ENCODE results near the gene ADTRP.

Gene ADTRP, protein sequence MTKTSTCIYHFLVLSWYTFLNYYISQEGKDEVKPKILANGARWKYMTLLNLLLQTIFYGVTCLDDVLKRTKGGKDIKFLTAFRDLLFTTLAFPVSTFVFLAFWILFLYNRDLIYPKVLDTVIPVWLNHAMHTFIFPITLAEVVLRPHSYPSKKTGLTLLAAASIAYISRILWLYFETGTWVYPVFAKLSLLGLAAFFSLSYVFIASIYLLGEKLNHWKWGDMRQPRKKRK

GRCh38 chr6:11778648-11779328, at the start of gene ADTRP:
Gene ADTRP (minus strand): TSS chr6:11778803. CDS start chr6:11778759, 44 bp downstream.
- DNase-seq = no peak

GRCh38 chr6:11826779-11827178, 48.2 kb upstream of the ADTRP start:
- no peak for DNase-seq

DNA sequence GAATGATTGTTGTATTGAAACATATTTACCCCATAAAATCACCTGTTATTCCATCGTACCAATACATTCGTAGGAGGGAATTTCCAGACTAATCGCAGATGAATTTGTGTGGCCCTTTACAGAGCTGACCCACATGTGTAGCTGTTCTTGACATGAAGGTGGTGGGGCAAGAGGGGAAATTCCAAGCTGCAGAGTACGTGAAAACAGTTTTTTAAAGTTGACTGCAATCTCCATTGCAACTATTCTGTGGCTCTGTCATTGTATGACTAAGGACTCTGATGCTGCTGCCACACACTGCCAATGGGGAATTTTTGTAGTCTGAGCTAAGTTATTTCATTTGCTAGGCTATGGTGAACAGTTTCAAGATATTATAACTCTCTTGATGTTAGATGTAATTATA, 46.4 kb upstream of the ADTRP start:
- DNase-seq = no peak

DNA sequence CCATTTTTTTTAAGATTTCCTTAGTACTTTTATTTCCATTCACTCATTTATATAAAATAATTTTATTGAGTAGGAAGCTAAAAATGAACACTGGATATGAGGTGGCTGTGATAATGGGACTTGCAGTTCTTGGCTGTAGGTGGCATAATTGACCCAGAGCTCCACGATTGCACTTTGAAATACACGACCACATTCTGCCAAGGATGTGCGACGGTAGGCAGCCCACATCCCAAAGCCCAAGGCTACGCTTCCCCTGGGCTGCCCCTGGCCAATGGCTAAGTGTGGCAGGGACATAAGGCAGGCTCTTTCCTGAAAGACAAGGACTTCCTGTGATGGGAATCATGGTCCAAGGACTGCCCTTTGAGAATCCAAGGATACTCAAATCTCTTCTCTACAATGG, 43.7 kb upstream of the ADTRP start:
- DNase-seq = no peak

- no peak for DNase-seq
Observed at GRCh38 chr6:11821781-11822180, 43.2 kb upstream of the ADTRP start.

- no peak for DNase-seq
Observed at GRCh38 chr6:11820821-11821220, 42.2 kb upstream of the ADTRP start.

DNA sequence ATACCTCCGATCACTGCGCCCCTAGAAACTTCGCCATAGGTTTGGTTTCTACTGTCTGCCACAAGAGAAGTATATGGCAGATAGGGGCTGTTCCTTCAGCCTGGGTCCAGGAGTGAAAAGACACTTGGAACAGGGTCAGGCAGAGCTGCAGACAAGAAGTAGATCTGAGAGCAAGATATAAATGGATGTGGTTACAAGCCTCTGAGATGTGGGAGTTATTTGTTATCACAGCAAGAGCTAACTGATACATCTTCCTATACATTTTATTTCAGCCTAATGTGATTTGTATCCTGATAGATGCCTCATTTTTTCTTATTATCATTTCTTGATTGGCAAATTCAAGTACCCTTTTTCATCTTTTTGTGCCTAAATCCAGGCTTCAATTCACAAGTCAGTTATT, 40.9 kb upstream of the ADTRP start:
- no peak for DNase-seq

- DNase-seq = no peak
Observed at GRCh38 chr6:11815231-11815630, 36.6 kb upstream of the ADTRP start.

DNA sequence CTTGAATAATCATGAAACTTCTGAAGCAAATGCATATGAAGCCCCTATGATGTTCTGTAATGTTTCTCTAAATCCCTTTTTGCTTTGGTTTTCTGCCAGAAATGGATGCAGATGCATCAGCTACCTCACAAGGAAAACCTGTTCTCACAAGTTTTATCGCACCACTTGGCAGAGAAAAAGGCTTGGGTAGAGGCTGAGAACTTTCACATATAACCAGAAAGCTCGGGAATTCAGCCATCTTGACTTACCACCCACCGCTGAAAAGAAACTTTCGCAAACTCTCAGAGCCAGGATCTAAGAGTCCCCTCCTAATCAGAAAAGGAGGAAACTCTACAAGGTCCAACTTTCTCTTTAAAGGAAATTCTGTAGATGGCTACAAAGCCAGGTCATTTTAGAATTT, 36.2 kb upstream of the ADTRP start:
- no peak for DNase-seq

DNA sequence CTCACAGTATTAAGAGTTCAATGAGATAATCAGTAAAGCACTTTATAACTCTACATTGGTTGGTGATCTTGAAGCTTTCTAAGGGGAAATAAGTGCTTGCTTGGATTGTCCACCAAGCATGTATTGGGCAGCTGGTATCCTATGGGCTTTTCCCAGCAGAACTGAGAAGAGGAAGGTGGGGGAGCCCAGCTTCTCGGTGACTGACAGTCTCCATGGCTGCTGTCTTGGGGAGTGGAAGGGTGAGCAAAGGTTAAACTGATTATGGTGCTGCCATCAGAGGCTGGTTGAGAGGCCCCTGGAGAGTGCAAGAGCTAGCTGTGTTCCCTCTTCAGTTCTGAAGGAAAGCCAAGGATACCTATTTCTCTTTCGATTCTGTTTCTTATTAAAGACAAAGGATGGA, 35.5 kb upstream of the ADTRP start:
- DNase-seq = no peak

DNA sequence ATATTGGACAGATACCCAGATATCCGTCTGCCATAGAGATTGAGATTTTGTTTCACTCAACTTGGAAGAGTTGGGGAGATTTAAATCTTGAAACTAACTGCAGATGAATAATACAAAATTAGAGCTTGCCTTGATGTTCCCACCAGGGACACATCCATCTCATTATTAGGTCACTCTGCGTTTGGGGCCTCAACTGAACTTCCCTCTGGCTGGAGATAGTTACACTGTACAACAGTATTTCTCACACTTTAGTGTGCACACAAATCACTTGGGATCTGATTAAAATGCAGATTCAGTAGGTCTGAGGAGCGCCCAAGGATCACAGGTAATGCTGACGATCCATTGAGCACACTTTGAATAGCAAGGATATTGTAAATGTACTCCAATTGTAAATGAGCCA, 35.0 kb upstream of the ADTRP start:
- DNase-seq = no peak

- DNase-seq = no peak
Observed at GRCh38 chr6:11812951-11813350, 34.3 kb upstream of the ADTRP start.

- no peak for DNase-seq
Observed at GRCh38 chr6:11812439-11812838, 33.8 kb upstream of the ADTRP start.

DNA sequence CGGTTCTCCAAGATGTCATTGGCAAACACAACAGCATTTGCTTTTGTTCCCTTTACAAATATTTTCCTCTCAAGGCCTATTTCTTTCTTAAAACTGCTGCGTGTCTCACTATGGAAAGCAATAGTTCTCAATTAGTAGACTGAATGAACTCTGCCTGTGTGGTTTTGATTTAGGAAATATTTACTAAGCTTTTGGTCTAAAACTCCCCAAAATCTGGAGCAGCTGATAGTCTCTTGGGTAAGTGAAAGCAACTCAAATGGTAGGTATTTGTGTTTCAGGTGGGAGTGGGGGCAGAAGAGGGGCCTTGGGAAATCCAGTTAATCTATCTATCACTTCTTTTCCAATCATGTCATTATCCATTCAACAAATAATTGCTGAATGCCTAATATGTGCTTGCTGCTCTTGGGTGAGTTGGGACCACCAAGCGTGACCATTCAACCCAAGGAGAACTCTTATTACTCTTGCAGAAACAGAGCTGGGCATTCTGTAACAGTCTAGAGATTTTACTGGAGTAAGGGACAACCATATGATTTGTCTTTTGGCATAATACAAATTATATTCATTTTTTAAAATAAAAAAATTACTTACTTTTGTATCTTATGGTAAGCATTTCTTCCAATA, 33.2 kb upstream of the ADTRP start:
- no peak for DNase-seq

DNA sequence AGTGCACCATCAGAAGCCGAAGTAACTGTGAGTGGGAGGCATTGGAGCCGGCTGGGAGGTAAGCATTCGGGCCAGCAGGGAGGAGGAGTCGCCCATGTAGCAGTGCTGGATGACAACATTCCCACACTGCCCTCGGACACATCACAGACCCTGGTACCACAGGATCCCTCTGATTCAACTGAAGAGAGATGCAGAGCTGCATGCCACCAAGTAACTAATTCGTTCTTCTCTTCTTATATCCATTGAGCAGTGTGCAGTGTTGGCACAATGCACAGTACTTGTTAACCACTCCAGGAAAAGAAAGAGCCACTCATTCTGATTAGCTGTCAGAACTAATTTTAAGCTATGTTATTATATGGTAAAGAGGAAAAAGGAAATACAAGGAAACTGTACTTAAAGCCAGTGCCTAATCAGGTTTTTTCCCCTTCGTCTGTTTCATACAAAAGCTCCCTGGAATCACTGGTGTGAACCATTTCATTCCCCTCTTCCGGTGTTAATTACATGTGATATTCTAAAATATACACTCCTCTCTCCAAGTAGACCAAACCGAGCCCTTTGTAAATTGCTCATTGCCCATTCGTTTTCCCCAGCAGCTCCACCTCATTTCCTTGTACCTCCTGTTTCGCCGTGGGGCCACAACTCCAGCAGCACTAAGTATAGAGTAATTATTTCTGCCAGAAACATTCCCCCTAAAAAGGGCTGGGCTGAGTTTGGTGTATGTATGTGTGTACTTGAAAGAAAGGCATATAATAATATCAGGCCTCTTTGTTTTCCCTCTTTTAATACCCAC, 32.4 kb upstream of the ADTRP start:
- DNase-seq = no peak

GRCh38 chr6:11810039-11810541, 31.5 kb upstream of the ADTRP start:
- no peak for DNase-seq

DNA sequence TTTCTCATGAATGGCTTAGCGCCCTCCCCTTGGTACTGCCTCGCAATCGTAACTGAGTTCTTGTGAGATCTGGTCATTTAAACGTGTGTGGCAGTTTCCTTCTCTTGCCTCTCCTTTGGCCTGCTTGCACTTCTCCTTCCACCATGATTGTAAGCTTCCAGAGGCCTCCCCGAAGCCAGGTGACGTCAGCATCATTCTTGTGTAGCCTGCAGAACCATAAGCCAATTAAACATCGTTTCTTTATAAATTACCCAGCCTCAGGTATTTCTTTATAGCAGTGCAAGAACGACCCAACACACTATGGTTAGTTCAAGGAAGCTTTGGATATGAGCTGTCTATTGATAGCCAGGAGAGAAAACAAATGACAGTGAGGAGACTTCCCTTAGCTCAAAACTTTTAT, 29.5 kb upstream of the ADTRP start:
- no peak for DNase-seq

- no peak for DNase-seq
Observed at GRCh38 chr6:11806561-11807317, 28.1 kb upstream of the ADTRP start.

GRCh38 chr6:11805259-11806053, 26.9 kb upstream of the ADTRP start:
- DNase-seq = no peak

GRCh38 chr6:11804701-11805100, 26.1 kb upstream of the ADTRP start:
- no peak for DNase-seq

DNA sequence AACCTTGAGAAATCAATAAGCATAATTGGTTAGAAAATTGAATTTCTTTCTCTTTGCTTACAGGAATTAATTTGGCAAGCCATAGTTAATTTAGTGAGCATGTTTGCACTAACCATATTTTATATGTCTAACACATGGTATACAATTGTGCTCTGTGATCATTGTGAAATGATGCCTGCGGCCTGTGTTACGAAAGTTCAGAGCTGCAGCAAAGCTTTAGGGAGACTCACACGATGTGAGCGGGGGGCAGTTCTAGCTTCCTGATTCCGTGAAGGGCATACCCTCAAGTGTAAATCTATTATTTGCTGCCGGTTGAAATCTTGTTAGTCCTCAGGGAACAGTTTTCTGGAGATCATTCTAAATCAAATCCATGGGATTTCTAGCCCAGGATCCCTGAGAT, 25.5 kb upstream of the ADTRP start:
- no peak for DNase-seq

- DNase-seq = no peak
Observed at GRCh38 chr6:11803591-11803971, 25.0 kb upstream of the ADTRP start.
